Psoas muscle (tissue), 8 donors: ENCODE measurements around the gene SIGLEC10. TPM values are rescaled to one million over a fixed set of nuclear protein-coding genes. Genes with fewer than 3 reads are reported as not detected.

ENCODE experiments used
- ATAC-seq, 4 donors: fragments of 200-7000 bp; cut with Tn5 transposase; one replicate each; pipeline ENCODE4 v1.9.1; 2020; ENCODE audit warnings: moderate library complexity in 3 of 4, mild to moderate bottlenecking in 2 of 4
- DNase-seq, 2 donors: peaks; one replicate each; pipeline ENCODE4 v3.0.0-alpha.2; 2020
- H3K27ac ChIP-seq: fragments of 200-600 bp; one replicate; pipeline ENCODE4 v1.8.0; 2022
- H3K27me3 ChIP-seq, 3 donors: fragments of 200-600 bp in 1 of 3; one replicate each; pipeline versions ENCODE4 v1.6.1 to v1.8.0; 2013 to 2022; ENCODE audit warnings: low read length in 2 of 3, mild to moderate bottlenecking in 2 of 3, moderate library complexity in 1 of 3; ENCODE audit not compliant: insufficient read depth in 3 of 3
- H3K36me3 ChIP-seq, 2 donors: fragments of 200-600 bp in 1 of 2; one replicate each; pipeline versions ENCODE4 v1.6.1 to v1.8.0; 2013 to 2022; ENCODE audit warnings: low read depth in 1 of 2, mild to moderate bottlenecking in 1 of 2, moderate library complexity in 1 of 2; ENCODE audit not compliant: insufficient read depth in 1 of 2
- H3K4me1 ChIP-seq: fragments of 200-600 bp; one replicate; pipeline ENCODE4 v1.8.0; 2022
- H3K4me3 ChIP-seq: fragments of 200-600 bp; one replicate; pipeline ENCODE4 v1.8.0; 2022; ENCODE audit warnings: mild to moderate bottlenecking
- H3K9me3 ChIP-seq: fragments of 200-600 bp; one replicate; pipeline ENCODE4 v1.8.0; 2022
- WGBS, 3 donors: extraction: QIAGEN DNeasy Blood & Tissue Kit; methylation state at CpG; one replicate each; pipeline versions ENCODE4 v1.1.6 to v1.1.7; 2013; 5-methylcytosine and 5-hydroxymethylcytosine counted together
- intact Hi-C, 2 donors: fragments of 100-400 bp; cut with DNase I; formaldehyde crosslinking; loops; one replicate each; pipeline versions ENCODE4 v1.11.0 to v1.14.2; 2022
- polyA plus RNA-seq, 3 donors: library from polyadenylated mRNA; stranded (reverse); fragments of 200-250 nt; gene quantifications; one replicate each; pipeline ENCODE4 v1.2.3, GENCODE V29; 2013
- total RNA-seq, 4 donors: library from RNA; stranded (reverse); fragmentation: NEBNext Ultra II Directional in 2 of 4; extraction: Animal tissue kit (Norgen Biotek cat#: 25700) in 2 of 4; gene quantifications; one replicate each; pipeline versions ENCODE4 v1.2.1 to v1.2.4, GENCODE V29; 2021 to 2023
- TF ChIP-seq, protein P1 (sequence below): fragments of 200-600 bp; IDR thresholded peaks from one replicate; pipeline ENCODE4 v1.8.0; 2022; ENCODE audit warnings: antibody characterized with exemption
- donor health status: healthy with polysubstance abuse.
- donor health status: DM: no; HTN: no; CAD: no; lungs with moderate emphysema.
- donor health status: Bipolar disorder and iron deficiency.
- donor health status: healthy.
- donor health status: DM: yes; HTN: yes; CAD: no.
- donor health status: DM: no; HTN: no; CAD: no.
- donor health status: DM: no; HTN: no; CAD: no.
- donor health status: DM: yes; HTN: yes; CAD: no.

The SIGLEC10 gene
- total and polyA plus RNA-seq, 7 donors, result 0.09 to 1.1 (median 0.73) TPM

DNA sequence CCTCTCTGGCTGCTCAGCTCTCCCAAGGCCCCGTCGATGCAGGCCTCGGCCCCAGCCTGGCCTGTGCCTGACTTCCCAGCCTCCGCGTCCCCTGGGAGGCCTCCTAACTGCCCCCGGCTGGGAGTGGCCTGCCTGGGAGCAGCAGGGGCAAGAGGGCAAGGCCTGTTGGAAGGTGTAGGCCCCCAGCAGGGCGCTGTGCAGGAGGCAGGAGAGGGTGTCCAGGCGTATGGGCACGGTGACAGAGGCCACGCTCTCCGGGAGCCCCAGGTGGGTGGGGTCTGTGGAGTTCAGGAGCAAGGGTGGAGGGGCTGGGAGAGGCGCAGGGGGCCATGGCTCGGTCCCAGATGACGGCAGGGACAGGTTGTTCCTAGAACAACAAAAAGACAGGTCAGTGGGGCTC lies 28.3 kb downstream of the SIGLEC10 start:
- Histone ChIP-seq H3K27ac (no peak overlapping the region), H3K4me1 (peaks cover 2% of the 10 kb centered on the region), H3K27me3 (peaks cover 0 to 3% (median 0%) of the 10 kb centered on the region in 3 donors), H3K4me3 (no peak overlapping the region), H3K36me3 (no peaks in the 10 kb centered on the region), H3K9me3 (no peaks in the 10 kb centered on the region)
- DNase-seq (no peak), ATAC-seq (no peak)
- WGBS, 3 donors, result 69 to 78% (median 74%) methylated on average over 14 of the region's 14 CpGs
- TF ChIP-seq, protein P1, sequence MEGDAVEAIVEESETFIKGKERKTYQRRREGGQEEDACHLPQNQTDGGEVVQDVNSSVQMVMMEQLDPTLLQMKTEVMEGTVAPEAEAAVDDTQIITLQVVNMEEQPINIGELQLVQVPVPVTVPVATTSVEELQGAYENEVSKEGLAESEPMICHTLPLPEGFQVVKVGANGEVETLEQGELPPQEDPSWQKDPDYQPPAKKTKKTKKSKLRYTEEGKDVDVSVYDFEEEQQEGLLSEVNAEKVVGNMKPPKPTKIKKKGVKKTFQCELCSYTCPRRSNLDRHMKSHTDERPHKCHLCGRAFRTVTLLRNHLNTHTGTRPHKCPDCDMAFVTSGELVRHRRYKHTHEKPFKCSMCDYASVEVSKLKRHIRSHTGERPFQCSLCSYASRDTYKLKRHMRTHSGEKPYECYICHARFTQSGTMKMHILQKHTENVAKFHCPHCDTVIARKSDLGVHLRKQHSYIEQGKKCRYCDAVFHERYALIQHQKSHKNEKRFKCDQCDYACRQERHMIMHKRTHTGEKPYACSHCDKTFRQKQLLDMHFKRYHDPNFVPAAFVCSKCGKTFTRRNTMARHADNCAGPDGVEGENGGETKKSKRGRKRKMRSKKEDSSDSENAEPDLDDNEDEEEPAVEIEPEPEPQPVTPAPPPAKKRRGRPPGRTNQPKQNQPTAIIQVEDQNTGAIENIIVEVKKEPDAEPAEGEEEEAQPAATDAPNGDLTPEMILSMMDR, result no peak
- intact Hi-C loops, result no loop called here

DNA sequence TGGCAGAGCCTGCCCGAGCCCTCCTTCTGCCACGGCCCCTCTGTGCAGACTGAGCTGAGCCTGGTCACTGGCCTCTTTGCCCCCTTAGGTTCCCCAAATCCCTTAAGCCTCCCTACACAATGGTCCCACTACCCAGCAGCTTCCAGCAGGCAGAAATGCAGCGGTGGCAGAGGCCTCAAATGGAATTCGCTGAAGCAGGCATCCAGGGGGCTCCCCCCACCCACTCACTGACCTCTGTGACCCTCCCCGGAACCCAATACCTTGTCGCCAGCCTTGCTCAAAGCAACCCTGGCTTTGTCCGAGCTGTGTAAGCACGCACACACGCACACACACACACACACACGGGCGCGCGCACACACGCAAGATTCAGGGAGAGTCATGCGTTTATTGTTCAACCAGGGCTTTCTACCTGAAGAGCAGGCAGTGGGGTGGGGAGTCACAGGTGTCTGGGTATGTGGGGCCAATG lies 29.5 kb downstream of the SIGLEC10 start, which contains the start of gene LIM2:
Gene LIM2 (minus strand): TSS at position 51 of the 466 bp plus-strand sequence. CDS start 531 bp downstream, outside the sequence.
- H3K36me3 ChIP-seq, result no peaks in the 10 kb centered on the region
- H3K9me3 ChIP-seq, result no peaks in the 10 kb centered on the region
- H3K27ac ChIP-seq, result no peak within 1 kb of the TSS
- no peak within 1 kb of the TSS for H3K4me3 ChIP-seq
- TF ChIP-seq, protein P1, result no peak
- no peak for ATAC-seq
- intact Hi-C loops, result no loop called here
- H3K27me3 ChIP-seq, result peaks cover 0 to 3% (median 0%) of the 10 kb centered on the region in 3 donors
- DNase-seq, result no peak
- WGBS, 3 donors, result 55 to 69% (median 69%) methylated on average over 14 to 15 of the region's 15 CpGs
- no peaks in the 10 kb centered on the region for H3K4me1 ChIP-seq

GRCh38 chr19:51386882-51387520 lies 30.4 kb downstream of the SIGLEC10 start:
- Histone ChIP-seq H3K27me3 (peaks cover 0 to 3% (median 0%) of the 10 kb centered on the region in 3 donors), H3K9me3 (no peaks in the 10 kb centered on the region), H3K36me3 (no peaks in the 10 kb centered on the region), H3K27ac (no peak overlapping the region), H3K4me1 (no peaks in the 10 kb centered on the region), H3K4me3 (no peak overlapping the region)
- TF ChIP-seq, protein P1, result no peak
- WGBS, 3 donors, result 86 to 90% (median 87%) methylated on average over 14 of the region's 14 CpGs
- ATAC-seq (no peak), DNase-seq (no peak)
- intact Hi-C loops, result no loop called here

DNA sequence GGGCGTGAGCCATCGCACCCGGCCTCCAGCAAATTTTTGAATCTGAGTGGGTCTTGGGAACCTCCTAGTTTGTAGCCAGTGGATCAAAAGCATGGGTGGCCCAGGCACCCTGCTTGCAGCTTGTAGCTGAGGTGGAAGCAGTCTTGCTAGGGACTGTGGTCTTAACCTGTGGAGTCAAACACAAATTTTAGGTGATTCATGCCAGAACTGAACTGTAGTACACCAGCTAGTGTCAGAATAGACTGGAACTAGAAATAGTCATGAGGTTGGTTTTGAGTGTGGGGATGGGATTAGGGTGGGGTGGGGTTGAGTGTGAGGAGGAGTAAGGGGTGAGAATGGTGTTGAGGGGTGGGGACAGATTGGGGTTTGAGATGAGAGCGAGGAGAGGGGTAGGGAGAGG lies 35.4 kb downstream of the SIGLEC10 start:
- intact Hi-C loops, result no loop called here
- no peaks in the 10 kb centered on the region for H3K36me3 ChIP-seq
- TF ChIP-seq, protein P1, result no peak
- WGBS, 3 donors, result 98 to 100% (median 98%) methylated on average over 4 of the region's 4 CpGs
- no peak overlapping the region for H3K27ac ChIP-seq
- no peaks in the 10 kb centered on the region for H3K4me1 ChIP-seq
- no peaks in the 10 kb centered on the region for H3K9me3 ChIP-seq
- H3K4me3 ChIP-seq, result no peak overlapping the region
- ATAC-seq (no peak), DNase-seq (no peak)
- peaks cover 0 to 4% (median 0%) of the 10 kb centered on the region in 3 donors for H3K27me3 ChIP-seq
